Thyroid gland (tissue), 4 donors: ENCODE measurements around the gene C8A. TPM values are rescaled to one million over a fixed set of nuclear protein-coding genes. Genes with fewer than 3 reads are reported as not detected.

ENCODE experiments used
- DNase-seq, 2 donors: peaks; one replicate each; pipeline ENCODE4 v3.0.0-alpha.2; 2019
- H3K27ac ChIP-seq, 3 donors: fragments of 200-600 bp; sonication (generic); 1 replicate in 2 of 3; 2 replicates in 1 of 3; pipeline ENCODE4 v1.5.1; 2016 to 2019; ENCODE audit warnings: mild to moderate bottlenecking in 1 of 3, moderate library complexity in 1 of 3
- H3K27me3 ChIP-seq: fragments of 200-600 bp; sonication (generic); one replicate; pipeline ENCODE4 v1.5.1; 2019
- H3K36me3 ChIP-seq, 2 donors: fragments of 200-600 bp; sonication (generic); one replicate each; pipeline ENCODE4 v1.5.1; 2016 to 2019
- H3K4me1 ChIP-seq, 2 donors: fragments of 200-600 bp; sonication (generic); one replicate each; pipeline ENCODE4 v1.5.1; 2017 to 2019
- H3K4me3 ChIP-seq, 3 donors: fragments of 200-600 bp; sonication (generic); replicated peaks in 1 of 3; 1 replicate in 2 of 3; 2 replicates in 1 of 3; pipeline ENCODE4 v1.5.1; 2016; ENCODE audit warnings: mild to moderate bottlenecking in 1 of 3
- H3K9me3 ChIP-seq: fragments of 200-600 bp; sonication (generic); one replicate; pipeline ENCODE4 v1.5.1; 2017
- CTCF ChIP-seq, 6 experiments: fragments of 200-600 bp in 3 of 6; fragments of 450-650 bp in 3 of 6; sonication (generic) in 3 of 6; IDR thresholded peaks; one replicate each; pipeline ENCODE4 v1.5.1; 2016 to 2019; ENCODE audit warnings: antibody characterized with exemption in 6 of 6, mild to moderate bottlenecking in 2 of 6, inconsistent platforms in 1 of 6, moderate library complexity in 1 of 6
- POLR2A ChIP-seq, 2 donors: fragments of 450-650 bp; IDR thresholded peaks; one replicate each; pipeline ENCODE4 v1.6.1; 2017; ENCODE audit warnings: antibody characterized with exemption in 2 of 2, mild to moderate bottlenecking in 2 of 2, moderate library complexity in 1 of 2
- WGBS, 2 donors: methylation state at CpG; one replicate each; pipeline ENCODE4 v1.1.5; 2017; 5-methylcytosine and 5-hydroxymethylcytosine counted together
- intact Hi-C: fragments of 100-400 bp; cut with DNase I; formaldehyde crosslinking; loops from one replicate; pipeline ENCODE4 v1.15.1; 2023
- total RNA-seq, 4 donors: library from RNA; depleted of rRNA; stranded (reverse); fragments of >200 nt; gene quantifications; one replicate each; pipeline ENCODE4 v1.2.3, GENCODE V29; 2016

C8A gene
- total RNA-seq, 4 donors from 2014 or later: not detected

DNA sequence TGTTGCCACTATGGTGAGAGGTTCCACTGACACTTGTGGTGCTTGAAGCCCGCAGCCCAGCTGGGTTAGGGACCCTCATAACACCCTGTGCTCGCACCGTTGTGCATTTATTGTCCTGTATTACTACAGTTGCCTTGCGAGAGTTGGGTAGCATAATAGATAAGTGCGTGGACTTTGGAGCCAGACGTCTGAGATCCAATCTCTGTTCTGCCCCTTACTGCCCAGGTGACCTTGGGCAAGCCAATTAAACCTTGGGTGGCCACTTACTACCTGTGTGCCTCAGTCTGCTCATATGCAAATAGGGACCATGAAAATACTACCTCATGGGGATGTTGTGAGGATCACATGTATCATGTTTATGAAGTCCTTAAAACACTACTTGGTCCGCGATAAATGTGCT is 97.9 kb downstream of the C8A start:
- intact Hi-C loops: no loop called here
- Histone ChIP-seq H3K4me3 (no peak overlapping the region), H3K27me3 (no peaks in the 10 kb centered on the region), H3K27ac (no peak overlapping the region), H3K36me3 (no peaks in the 10 kb centered on the region), H3K4me1 (no peaks in the 10 kb centered on the region), H3K9me3 (no peaks in the 10 kb centered on the region)
- TF ChIP-seq POLR2A (IDR thresholded peaks at IDR 0.05): no peak
- no peak for TF ChIP-seq CTCF (IDR thresholded peaks at IDR 0.05)
- no peak for DNase-seq
- WGBS, 2 donors: 87 to 93% methylated on average over 8 of the region's 8 CpGs

GRCh38 chr1:56953386-56953785 is 98.8 kb downstream of the C8A start:
- Histone ChIP-seq H3K27me3 (no peaks in the 10 kb centered on the region), H3K4me3 (no peak overlapping the region), H3K9me3 (no peaks in the 10 kb centered on the region), H3K4me1 (no peaks in the 10 kb centered on the region), H3K36me3 (no peaks in the 10 kb centered on the region), H3K27ac (no peak overlapping the region)
- WGBS, 2 donors: 69 to 75% methylated on average over 5 of the region's 5 CpGs
- TF ChIP-seq CTCF (IDR thresholded peaks at IDR 0.05) (no peak), POLR2A (IDR thresholded peaks at IDR 0.05) (no peak)
- intact Hi-C loops: no loop called here
- DNase-seq: no peak

DNA sequence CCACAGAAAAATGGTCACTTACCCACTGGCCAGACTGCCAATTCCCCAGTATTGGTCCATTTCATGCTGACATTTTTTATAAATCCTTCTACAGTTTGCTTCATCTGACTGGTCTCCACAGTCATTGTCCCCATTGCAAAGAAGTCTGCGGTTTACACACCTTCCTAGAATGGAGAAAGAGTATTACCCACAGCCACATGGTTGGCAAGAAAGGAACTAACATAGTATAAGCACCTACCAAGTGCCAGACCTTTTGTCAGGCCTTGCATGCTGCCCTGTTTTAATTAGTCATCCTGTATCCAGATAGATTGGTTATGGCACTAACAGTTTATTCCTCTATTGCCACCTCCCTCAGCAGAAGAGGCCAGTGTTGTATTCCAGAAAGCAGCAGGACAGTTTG is 100.1 kb downstream of the C8A start:
- TF ChIP-seq CTCF (IDR thresholded peaks at IDR 0.05) (no peak), POLR2A (IDR thresholded peaks at IDR 0.05) (no peak)
- 94 to 95% methylated on average over 1 of the region's 1 CpG for WGBS, 2 donors
- H3K36me3 ChIP-seq: no peaks in the 10 kb centered on the region
- DNase-seq: no peak
- H3K9me3 ChIP-seq: no peaks in the 10 kb centered on the region
- no peaks in the 10 kb centered on the region for H3K4me1 ChIP-seq
- no peak overlapping the region for H3K27ac ChIP-seq
- intact Hi-C loops: no loop called here
- H3K27me3 ChIP-seq: no peaks in the 10 kb centered on the region
- H3K4me3 ChIP-seq: no peak overlapping the region

DNA sequence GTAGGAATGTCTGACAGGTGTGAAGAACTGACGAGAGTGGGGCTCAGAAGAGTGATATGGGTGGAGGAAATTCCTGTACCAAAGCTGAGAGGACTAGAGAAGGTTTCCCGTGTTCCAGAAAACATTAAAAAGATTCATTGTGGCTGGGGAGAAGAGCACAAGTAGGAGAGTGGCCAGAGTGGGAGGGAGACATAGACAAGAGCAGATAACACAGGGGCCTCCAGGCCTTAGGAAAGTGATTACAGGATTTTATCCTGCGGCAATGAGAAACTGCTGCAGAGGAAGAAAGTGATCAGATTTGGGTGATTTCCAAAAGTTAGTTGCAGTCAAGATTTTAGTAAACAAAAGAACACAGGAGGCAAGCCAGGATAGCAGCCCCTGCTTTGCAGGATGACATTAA is 103.3 kb downstream of the C8A start:
- TF ChIP-seq CTCF (IDR thresholded peaks at IDR 0.05) (no peak), POLR2A (IDR thresholded peaks at IDR 0.05) (no peak)
- intact Hi-C loops: no loop called here
- 66 to 71% methylated on average over 3 of the region's 3 CpGs for WGBS, 2 donors

GRCh38 chr1:56958526-56958925 is 103.9 kb downstream of the C8A start:
- intact Hi-C loops: no loop called here
- no peak for DNase-seq
- H3K4me1 ChIP-seq: no peaks in the 10 kb centered on the region
- WGBS, 2 donors: 80 to 87% methylated on average over 2 of the region's 2 CpGs
- no peaks in the 10 kb centered on the region for H3K9me3 ChIP-seq
- H3K36me3 ChIP-seq: no peaks in the 10 kb centered on the region
- TF ChIP-seq CTCF (IDR thresholded peaks at IDR 0.05) (no peak), POLR2A (IDR thresholded peaks at IDR 0.05) (no peak)
- H3K27ac ChIP-seq: no peak overlapping the region
- H3K4me3 ChIP-seq: no peak overlapping the region
- no peaks in the 10 kb centered on the region for H3K27me3 ChIP-seq

More for the DNA sequence above, 103.3 kb downstream of the C8A start:
- no peaks in the 10 kb centered on the region for H3K36me3 ChIP-seq
- no peak for DNase-seq
- H3K4me3 ChIP-seq: no peak overlapping the region
- no peak overlapping the region for H3K27ac ChIP-seq
- H3K9me3 ChIP-seq: no peaks in the 10 kb centered on the region
- no peaks in the 10 kb centered on the region for H3K27me3 ChIP-seq
- H3K4me1 ChIP-seq: no peaks in the 10 kb centered on the region
